Amygdala (tissue), 56 donors: ENCODE data around the gene RAB3IL1.

Source experiments
- DNase-seq, 56 donors: peaks; one replicate each; lab custom pipeline; 2025; lab: John Stamatoyannopoulos, UW

Gene RAB3IL1

DNA sequence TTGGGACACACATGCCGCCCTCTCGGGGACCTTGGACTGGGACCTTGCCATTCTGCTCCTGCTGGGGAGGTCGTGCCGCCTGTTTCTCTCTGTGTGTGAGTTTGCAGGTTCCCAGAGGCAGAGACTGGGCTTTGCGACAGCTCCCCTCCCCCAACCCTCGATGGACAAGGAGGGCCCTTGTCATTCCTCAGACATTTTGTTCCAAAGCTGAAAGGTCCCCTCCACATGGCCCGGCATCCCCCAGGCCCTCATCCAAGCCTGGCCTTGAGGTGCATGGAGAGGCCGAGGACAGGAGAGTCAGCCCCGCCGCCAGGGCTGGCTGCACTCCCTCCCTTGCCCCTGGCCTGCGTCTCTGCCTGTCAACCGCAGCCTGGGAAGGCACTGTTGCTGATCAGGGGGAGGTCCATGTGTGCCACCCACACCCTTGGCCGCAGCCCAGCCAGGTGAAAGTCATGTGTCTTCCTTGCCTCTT is 63.6 kb downstream of the RAB3IL1 start:
- DNase-seq: peak in 36 of 56 donors; percentile 23 to 82 (median 56)

DNA sequence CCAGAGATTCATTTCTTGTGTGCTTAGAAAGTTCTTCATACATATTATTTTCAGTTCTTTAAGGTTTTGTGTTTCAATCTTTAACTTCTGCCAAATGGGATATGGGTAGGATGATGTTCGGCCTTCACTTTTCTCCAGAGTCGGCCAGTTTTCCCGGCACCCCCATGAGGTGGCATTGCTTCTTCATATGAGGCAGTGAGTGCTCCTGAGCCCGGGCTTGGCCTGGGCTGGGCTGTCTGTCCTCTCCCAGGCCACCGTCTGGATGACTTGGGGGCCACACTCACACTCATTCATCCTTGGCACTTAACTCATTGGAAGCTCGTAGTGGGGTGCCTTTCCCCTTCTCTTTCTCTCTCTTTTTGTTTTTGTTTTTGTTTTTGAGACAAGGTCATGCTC is 65.5 kb downstream of the RAB3IL1 start:
- DNase-seq: no peak

DNA sequence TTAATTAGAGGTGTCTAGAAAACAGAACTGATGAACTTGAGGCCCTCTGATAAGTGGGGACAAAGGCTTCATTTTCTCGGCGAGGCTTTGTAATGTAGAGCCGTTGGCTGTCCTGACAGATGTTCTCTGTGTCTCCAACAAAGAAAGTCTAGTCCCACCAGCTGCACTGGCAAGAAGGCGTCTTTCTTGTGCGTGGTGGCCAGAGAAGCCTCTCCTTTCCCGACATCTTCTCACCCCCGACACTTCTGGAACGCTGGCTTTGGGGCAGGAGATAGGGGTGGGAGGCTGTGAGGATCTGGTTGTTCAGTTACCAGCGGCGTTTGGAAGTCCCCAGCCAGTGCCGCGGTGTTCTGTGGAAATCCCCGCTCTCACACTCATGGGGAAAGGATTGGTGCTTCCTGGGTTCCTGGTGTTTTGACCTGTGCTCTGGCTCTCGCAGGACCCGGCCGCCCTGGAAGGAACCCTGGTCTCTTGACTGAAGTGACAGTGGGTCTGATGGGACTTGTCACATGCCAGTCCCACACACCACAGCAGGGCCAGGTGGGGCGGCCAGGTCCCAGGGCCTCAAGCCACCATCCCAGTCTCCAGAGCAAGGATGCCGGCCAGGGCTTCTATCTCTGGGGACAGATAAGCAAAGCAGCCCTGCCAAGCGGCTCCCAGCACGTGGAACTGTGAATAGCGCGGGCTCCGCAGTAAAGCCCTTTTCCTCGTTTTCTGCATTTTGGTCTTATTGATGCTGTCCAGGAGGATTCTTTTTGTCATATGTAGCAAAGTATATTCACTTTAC is 66.1 kb downstream of the RAB3IL1 start:
- peak in 20 of 56 donors; percentile 19 to 66 (median 47) for DNase-seq

GRCh38 chr11:61850687-61851086 is 66.7 kb downstream of the RAB3IL1 start:
- DNase-seq: peak in 10 of 56 donors; percentile 18 to 53 (median 42)

- DNase-seq: no peak
Observed at GRCh38 chr11:61848631-61849030, 68.7 kb downstream of the RAB3IL1 start.

DNA sequence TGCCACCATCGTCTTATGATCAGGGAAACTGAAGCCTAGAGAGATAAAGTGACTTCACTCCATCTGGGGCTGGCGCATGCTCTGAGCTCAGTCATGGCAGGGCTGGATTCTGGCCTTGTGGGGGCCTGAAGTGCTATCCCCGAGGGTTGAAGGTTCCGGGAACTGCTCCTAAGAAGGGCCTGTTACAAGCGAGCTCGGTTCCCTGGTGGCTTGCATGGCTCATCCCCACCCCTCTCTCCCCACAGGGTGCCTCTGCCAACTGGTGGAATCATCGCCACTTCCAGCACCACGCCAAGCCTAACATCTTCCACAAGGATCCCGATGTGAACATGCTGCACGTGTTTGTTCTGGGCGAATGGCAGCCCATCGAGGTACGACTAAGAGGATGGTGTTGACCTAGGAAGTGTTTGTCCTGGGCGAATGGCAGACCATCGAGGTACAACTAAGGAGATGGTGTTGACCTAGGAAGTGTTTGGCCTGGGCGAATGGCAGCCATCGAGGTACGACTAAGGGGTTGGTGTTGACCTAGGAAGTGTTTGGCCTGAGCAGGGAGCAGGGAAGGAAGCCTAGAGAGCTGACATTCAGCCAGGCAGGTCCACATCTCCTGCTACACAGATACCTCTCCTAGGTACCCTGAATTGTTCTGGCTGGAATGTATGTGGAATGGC is 69.3 kb downstream of the RAB3IL1 start:
- no peak for DNase-seq
